VCaP (cell line): ENCODE results near the gene OR12D1.
"Not testable (repeated sequence)": the region's sequence is repeated elsewhere in the genome, so short reads cannot be mapped to it uniquely, and the experiment has no call there.

Experiments
- H3K27ac ChIP-seq: fragments of 450-650 bp; 2 replicates; pipeline ENCODE4 v1.5.1; 2017
- TF ChIP-seq, protein P1 (sequence below): fragments of 450-650 bp; conservative IDR thresholded peaks from 2 replicates; pipeline ENCODE4 v1.5.1; 2017; ENCODE audit warnings: mild to moderate bottlenecking, moderate library complexity

OR12D1 gene

GRCh38 chr6:29403801-29404200 is 10.9 kb upstream of the OR12D1 start:
- H3K27ac ChIP-seq: no peak overlapping the region
- TF ChIP-seq, protein P1, sequence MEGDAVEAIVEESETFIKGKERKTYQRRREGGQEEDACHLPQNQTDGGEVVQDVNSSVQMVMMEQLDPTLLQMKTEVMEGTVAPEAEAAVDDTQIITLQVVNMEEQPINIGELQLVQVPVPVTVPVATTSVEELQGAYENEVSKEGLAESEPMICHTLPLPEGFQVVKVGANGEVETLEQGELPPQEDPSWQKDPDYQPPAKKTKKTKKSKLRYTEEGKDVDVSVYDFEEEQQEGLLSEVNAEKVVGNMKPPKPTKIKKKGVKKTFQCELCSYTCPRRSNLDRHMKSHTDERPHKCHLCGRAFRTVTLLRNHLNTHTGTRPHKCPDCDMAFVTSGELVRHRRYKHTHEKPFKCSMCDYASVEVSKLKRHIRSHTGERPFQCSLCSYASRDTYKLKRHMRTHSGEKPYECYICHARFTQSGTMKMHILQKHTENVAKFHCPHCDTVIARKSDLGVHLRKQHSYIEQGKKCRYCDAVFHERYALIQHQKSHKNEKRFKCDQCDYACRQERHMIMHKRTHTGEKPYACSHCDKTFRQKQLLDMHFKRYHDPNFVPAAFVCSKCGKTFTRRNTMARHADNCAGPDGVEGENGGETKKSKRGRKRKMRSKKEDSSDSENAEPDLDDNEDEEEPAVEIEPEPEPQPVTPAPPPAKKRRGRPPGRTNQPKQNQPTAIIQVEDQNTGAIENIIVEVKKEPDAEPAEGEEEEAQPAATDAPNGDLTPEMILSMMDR: no peak

GRCh38 chr6:29419516-29419915 is 4.8 kb downstream of the OR12D1 start:
- TF ChIP-seq, protein P1: no peak
- no peak overlapping the region for H3K27ac ChIP-seq

GRCh38 chr6:29424168-29424567 is 9.4 kb downstream of the OR12D1 start:
- no peak overlapping the region for H3K27ac ChIP-seq
- TF ChIP-seq, protein P1: no peak

DNA sequence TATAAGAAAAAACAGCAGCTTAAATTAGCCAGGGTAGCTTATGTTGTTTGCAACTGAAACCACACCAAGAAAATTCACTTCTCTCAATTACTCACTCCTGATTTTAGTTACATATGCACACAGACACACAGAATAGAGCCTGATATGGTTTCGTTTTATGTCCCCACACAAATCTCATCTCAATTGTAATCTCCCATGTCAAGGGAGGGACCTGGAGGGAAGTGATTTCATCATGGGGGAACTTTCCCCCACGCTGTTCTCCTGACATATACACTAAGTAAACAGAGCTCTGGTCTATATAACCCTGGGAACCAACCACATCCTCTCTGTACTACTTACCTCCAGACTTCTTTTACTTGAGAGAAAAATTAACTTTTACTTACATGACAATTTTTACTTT is 9.8 kb downstream of the OR12D1 start:
- no peak overlapping the region for H3K27ac ChIP-seq
- TF ChIP-seq, protein P1: no peak

DNA sequence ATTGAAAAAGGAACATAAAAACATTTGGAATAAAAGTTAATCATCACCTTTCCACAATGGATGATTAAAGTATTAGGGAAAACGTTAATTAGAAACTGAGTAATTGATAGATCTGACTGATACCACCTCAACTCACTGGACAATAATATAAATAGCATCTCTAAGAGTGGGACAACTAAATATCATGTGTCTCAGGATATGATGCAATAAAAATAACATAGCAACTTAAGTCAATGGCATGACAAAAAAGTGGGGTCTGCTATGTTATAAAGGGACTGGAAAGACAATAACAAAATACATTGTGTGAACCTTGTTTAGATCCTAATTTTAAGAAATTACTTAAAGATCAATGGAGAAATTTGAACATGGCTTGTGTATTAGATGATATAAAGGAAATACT is 10.3 kb downstream of the OR12D1 start:
- TF ChIP-seq, protein P1: no peak
- no peak overlapping the region for H3K27ac ChIP-seq

DNA sequence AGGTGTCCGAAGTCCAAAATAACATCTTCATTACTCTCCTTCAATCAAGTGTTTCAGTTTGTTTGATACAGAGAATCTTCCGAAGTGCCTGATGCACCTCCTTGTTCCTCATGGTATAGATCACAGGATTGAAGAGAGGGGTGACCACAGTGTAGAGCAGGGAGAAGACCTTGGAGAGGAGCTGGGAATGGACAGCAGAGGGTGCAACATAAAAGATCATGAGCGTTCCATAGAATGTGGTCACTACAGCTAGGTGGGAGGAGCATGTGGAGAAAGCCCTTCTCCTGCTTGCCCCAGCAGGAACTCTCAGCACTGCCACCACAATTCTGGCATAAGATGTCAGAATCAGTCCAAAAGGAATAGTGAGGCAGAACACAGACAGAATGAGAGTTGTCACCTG is 11.9 kb downstream of the OR12D1 start:
- no peak overlapping the region for H3K27ac ChIP-seq
- TF ChIP-seq, protein P1: no peak; the same call in 1 of the 2 replicates

- H3K27ac ChIP-seq: not testable (repeated sequence)
Observed at GRCh38 chr6:29436730-29437129, 22.0 kb downstream of the OR12D1 start.

DNA sequence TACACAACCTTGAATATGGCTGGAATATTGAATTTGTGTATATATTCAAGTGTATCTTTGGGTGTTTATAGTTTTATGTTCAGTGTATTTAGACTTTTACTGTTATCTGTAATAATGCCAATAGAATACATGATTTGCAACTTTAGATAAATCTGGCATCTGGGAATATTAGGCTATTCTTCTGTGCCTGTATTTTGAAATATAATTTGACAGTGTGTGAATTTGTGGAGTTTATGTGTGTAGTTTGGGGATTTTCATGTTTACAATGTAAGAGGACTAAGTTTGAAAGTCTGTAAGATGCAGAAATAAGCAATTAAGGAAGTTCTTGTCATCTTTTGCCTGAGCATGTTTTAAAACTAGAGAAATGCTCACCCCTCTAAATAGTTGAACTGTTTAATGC is 24.3 kb downstream of the OR12D1 start, which contains the start of gene OR10C1:
TSS of gene OR10C1 (plus strand) at position 301 of the 400 bp plus-strand sequence. CDS start 710 bp downstream, outside the sequence.
- H3K27ac ChIP-seq: no peak within 1 kb of the TSS
- TF ChIP-seq, protein P1: no peak
